ENCODE data around the gene MREG. TPM values are rescaled to one million over a fixed set of nuclear protein-coding genes. Genes with fewer than 3 reads are reported as not detected.

The MREG gene
- total RNA-seq, 4 donors from 2014 or later = 0.36 to 0.40 TPM; not detected in 2

GRCh38 chr2:216008387-216008786 lies 5.0 kb downstream of the MREG start:
- Histone ChIP-seq H3K4me3 (no peak overlapping the region), H3K27me3 (no peaks in the 10 kb centered on the region), H3K36me3 (no peaks in the 10 kb centered on the region), H3K9me3 (no peaks in the 10 kb centered on the region), H3K4me1 (peaks cover 0 to 5% of the 10 kb centered on the region in 2 donors), H3K27ac (no peak overlapping the region)
- in situ Hi-C loops (cut with MboI; ENCODE audit: low sequenced_read_pairs in 4 of 4) (no loop called here), intact Hi-C loops (cut with DNase I; ENCODE audit: low total_unique reads) (no loop called here)
- DNase-seq (no peak), ATAC-seq (no peak)
- TF ChIP-seq POLR2A (IDR thresholded peaks at IDR 0.05) = no peak
- TF ChIP-seq CTCF (IDR thresholded peaks at IDR 0.05 in 4 of 5, conservative IDR thresholded peaks at IDR 0.05 in 1 of 5) = no peak

GRCh38 chr2:216006164-216006663 lies 7.1 kb downstream of the MREG start:
- in situ Hi-C loops (cut with MboI; ENCODE audit: low sequenced_read_pairs in 4 of 4) = no loop called here
- no peaks in the 10 kb centered on the region for H3K27me3 ChIP-seq
- H3K4me1 ChIP-seq = no peaks in the 10 kb centered on the region
- H3K4me3 ChIP-seq = no peak overlapping the region
- H3K9me3 ChIP-seq = no peaks in the 10 kb centered on the region
- DNase-seq (no peak), ATAC-seq (no peak)
- no peak overlapping the region for H3K27ac ChIP-seq
- no peak for TF ChIP-seq POLR2A (IDR thresholded peaks at IDR 0.05)
- no peak for TF ChIP-seq CTCF (IDR thresholded peaks at IDR 0.05 in 4 of 5, conservative IDR thresholded peaks at IDR 0.05 in 1 of 5)
- intact Hi-C loops (cut with DNase I; ENCODE audit: low total_unique reads) = no loop called here
- H3K36me3 ChIP-seq = no peaks in the 10 kb centered on the region

- in situ Hi-C loops (cut with MboI; ENCODE audit: low sequenced_read_pairs in 4 of 4) = no loop called here
- Histone ChIP-seq H3K9me3 (no peaks in the 10 kb centered on the region), H3K27ac (no peak overlapping the region), H3K27me3 (no peaks in the 10 kb centered on the region), H3K4me3 (no peak overlapping the region), H3K4me1 (no peaks in the 10 kb centered on the region), H3K36me3 (no peaks in the 10 kb centered on the region)
- no peak for DNase-seq
- no peak for ATAC-seq
- no peak for TF ChIP-seq CTCF (IDR thresholded peaks at IDR 0.05 in 4 of 5, conservative IDR thresholded peaks at IDR 0.05 in 1 of 5)
- no peak for TF ChIP-seq POLR2A (IDR thresholded peaks at IDR 0.05)
- intact Hi-C loops (cut with DNase I; ENCODE audit: low total_unique reads) = no loop called here
These were observed 8.6 kb downstream of the MREG start for GRCh38 chr2:216004697-216005283.

GRCh38 chr2:216003876-216004696 lies 9.3 kb downstream of the MREG start:
- TF ChIP-seq POLR2A (IDR thresholded peaks at IDR 0.05) (no peak), CTCF (IDR thresholded peaks at IDR 0.05 in 4 of 5, conservative IDR thresholded peaks at IDR 0.05 in 1 of 5) (no peak)
- Histone ChIP-seq H3K4me1 (no peaks in the 10 kb centered on the region), H3K27me3 (no peaks in the 10 kb centered on the region), H3K9me3 (no peaks in the 10 kb centered on the region), H3K27ac (no peak overlapping the region), H3K4me3 (no peak overlapping the region), H3K36me3 (no peaks in the 10 kb centered on the region)
- in situ Hi-C loops (cut with MboI; ENCODE audit: low sequenced_read_pairs in 4 of 4) = no loop called here
- ATAC-seq (no peak), DNase-seq (no peak)
- intact Hi-C loops (cut with DNase I; ENCODE audit: low total_unique reads) = no loop called here
